HG03039 (cell line): ENCODE measurements around the gene BICD1.

Experiments used
- ATAC-seq: cut with Tn5 transposase; IDR thresholded peaks from one replicate; pipeline ENCODE4 v1.9.1; 2021; ENCODE audit warnings: mild to moderate bottlenecking, moderate library complexity; ENCODE audit not compliant: unreplicated experiment

BICD1 gene

DNA sequence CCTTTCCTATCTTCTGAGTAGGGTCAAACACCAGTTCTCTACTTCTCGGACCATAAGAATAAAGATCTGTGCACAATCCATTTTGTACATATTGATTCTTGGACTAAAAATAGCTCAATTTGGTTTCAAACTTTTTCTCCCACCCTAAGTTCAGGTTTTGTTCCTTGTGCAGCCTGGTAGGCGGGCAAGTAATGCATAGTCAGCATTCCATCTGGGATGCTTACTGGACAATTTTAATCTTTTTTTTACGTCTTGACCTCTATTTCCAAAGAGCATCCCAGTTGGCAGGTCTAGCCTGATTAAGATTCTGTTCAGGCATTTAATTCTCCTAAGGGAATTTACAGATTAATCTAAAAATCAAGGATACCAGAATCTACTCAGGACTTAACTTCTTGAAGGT is 126.9 kb downstream of the BICD1 start:
- no peak for ATAC-seq

GRCh38 chr12:32235251-32235650 is 128.6 kb downstream of the BICD1 start:
- ATAC-seq: no peak

DNA sequence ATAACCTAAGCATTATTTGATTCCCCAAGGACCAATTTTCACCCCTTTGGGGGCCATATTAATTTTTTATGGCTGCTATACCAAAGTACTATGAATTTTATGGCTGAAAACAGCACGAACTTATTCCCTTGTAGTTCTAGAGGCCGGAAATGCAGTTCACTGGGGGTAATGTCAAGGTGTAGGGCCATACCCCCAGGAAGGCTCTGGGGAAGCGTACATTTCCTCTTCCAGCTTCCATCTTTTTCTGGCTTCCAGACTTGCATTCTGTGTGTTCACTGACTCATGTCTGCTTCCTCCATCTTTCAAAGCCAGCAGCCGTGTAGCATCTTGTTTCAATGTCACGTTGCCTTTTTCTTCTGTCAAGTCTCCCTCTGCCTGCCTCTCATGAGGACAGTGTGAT is 133.5 kb downstream of the BICD1 start:
- ATAC-seq: no peak

DNA sequence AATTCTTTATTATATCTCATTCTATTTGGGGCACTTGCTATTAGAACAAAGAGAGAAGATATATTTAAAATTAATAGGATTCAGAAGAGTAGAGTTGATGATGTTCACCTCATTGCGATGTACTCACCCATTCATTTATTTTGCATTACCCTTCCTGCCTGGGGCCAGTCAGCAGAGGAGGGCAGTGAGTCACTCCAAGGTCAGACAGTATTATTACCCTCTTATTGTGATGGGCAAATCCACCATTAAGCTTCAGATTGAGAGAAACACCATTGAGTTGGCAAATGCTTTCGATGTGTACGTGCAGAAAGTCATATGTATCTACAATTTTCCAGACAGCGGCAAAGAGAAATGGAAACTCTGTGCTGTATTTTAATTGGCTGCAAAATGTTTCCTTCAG is 134.2 kb downstream of the BICD1 start:
- ATAC-seq: no peak

DNA sequence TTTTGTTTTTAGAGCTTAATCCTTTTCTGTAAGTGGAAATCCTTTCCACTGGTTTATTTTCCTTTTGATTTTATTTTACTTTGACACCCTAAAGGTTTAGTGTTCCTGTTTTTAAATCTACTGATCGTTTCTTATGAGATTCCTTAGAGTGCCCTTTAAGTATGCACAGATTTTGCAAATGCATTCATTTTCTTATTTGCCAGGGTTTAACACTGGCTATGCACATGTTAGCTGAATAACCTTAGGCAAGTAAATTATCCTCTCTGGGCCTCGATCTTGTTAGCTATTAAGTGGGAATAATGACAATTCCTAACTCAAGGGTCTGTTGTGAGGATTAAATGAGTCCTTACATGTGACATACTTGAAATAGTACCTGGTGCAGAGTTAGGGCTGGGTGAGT is 136.0 kb downstream of the BICD1 start:
- no peak for ATAC-seq

GRCh38 chr12:32248441-32249140 is 141.9 kb downstream of the BICD1 start:
- no peak for ATAC-seq

DNA sequence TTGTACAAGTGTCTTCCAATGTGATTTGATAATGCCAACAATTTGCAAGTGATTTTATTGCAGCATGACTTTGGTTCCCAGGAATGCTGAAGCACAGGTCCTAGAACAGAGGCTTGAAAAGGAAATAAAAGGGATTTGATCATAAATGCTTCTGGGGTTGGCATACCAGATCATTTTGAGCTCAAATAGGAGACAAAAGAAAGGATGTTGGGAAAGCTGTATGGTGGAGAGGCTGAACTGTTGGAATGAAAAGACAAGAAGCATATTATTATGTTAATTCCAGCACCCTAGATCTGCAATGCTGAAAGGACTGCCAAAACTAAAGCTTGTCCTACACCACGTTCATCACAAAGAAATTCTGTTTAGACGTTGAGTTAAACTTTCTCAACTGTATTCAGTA is 143.1 kb downstream of the BICD1 start:
- ATAC-seq: no peak

- ATAC-seq: peak; percentile 62
Measured at GRCh38 chr12:32252199-32253073, 145.8 kb downstream of the BICD1 start.

GRCh38 chr12:32253154-32253790 is 146.6 kb downstream of the BICD1 start:
- ATAC-seq: no peak

DNA sequence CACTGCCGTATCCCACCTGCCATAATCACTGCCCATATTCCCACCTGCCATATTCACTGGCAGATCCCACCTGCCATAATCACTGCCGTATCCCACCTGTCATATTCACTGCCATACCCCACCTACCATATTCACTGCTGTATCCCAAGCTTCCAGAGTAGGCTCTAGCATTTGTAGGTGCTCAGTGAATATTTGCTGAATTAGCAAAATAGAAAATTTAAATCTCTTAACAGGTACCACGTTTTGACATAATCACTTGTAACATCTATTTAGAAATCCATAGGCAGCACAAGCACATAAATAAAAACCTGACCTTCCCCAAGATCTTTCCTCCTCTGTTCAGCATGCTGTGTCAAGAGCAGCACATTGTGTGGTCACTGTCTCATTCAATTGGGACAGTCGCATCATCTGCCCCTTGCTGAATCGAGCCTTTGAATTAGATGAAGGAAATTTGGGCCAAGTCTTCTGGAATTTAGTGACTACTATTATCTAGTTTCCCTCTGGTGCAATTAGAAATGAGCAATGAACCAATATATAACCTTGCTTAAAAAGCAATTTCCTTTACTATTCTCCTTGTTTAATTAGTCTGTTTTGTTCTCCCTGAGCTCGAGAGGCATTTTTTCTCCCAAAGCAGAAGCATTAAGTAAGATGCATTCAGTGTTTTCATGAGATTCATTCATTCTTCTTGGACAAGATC is 147.8 kb downstream of the BICD1 start:
- no peak for ATAC-seq

GRCh38 chr12:32255588-32255987 is 148.9 kb downstream of the BICD1 start:
- no peak for ATAC-seq

DNA sequence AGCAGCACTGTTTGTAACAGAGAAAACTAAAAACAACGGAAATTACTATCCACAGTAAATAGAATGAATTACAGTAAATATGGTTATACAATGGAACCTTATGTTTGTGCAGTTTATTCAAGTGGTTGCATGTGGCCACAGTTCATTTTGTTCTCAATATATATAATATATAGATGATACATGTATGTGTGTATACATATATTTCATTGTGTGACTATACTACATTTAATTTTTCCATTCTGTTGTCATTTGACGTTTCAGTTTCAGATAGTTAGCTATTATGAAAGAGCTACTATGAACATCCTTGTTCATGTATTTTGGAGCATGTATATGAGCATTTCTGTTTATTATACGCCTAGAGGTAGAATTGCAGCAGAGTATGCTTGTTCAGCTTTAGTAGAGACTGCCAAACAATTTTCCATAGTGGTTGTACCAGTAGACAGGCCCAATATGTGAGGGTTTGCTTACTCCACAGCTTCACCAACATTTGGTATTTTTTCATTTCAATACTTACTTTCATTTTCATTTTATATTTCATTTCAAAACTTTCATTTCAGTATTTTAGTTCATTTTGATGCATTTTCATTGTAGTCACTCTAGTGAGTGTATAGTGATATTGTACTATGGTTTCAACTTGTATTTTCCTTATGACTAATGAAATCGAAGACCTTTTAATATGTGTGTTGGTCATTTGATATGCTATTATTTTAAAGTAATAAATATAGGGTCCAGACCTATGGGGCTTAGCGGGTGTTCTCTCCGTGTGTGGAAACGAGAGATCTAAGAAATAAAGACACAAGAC is 151.2 kb downstream of the BICD1 start:
- ATAC-seq: no peak

- no peak for ATAC-seq
Measured at GRCh38 chr12:32260696-32261095, 154.0 kb downstream of the BICD1 start.

DNA sequence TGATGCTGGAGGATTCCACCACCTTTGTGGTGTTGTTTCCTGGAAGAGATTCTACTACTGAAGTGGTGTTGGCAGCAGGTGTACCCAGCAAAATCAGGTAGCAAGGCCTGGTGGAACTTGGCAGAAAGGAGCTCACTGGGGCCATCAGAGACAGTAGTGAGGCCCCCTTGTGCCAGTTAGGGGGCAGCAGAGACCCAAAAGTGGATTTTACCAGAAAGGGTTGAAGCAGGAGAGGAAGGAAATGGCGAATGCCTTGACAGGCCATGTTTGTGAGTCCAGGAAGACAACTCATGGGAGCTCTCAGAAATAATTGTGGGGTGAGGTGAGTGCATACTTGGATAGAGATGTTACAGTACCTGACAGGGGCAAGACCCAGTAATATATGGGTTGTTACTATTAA is 155.0 kb downstream of the BICD1 start:
- no peak for ATAC-seq

DNA sequence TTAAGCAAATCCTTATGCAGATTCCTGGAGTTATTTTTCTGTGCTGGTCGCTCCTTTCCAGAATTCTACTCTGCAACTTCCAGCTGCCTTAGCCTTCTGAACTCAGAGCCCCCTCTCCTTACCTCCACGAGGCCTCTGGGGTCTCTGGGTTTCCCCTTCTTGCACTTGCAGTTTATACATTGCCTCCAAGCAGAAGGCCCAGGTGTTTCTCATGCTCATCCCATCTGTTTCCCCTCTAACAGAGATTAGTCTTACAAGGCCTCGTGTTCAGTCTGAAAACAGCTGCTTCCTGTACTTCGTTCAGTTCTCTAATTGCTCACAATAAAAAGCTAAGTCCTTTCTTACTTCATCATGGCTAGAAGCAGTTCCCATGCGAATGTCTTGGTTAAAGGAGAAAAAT is 158.3 kb downstream of the BICD1 start:
- no peak for ATAC-seq

GRCh38 chr12:32265456-32265855 is 158.8 kb downstream of the BICD1 start:
- no peak for ATAC-seq

DNA sequence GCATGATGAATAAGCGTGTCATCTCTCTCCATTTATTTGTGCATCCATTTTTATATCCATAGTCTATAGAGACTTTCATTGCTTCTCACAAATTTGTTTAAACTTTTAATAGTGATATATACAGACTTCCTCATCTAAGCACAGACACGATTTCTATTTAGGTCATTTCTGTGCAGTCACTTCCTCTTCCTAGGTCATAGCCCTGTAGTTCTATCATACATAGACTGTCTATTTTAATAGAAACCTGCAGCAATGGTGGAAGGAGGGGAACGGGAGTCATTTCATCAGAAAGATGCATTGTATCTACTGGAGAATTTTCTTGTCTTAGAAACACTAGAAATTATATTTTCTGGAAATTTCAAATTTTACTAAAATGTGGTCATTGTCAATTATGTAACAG is 159.3 kb downstream of the BICD1 start:
- ATAC-seq: no peak

GRCh38 chr12:32266756-32267155 is 160.1 kb downstream of the BICD1 start:
- ATAC-seq: no peak

- ATAC-seq: no peak
Measured at GRCh38 chr12:32270818-32271710, 164.4 kb downstream of the BICD1 start.
